Neutrophil (primary cell): ENCODE results near the gene NRXN3.
"Not testable (repeated sequence)": the region's sequence is repeated elsewhere in the genome, so short reads cannot be mapped to it uniquely, and the experiment has no call there.

Source experiments
- H3K27ac ChIP-seq: fragments of 200-600 bp; sonication (generic); 2 replicates; pipeline ENCODE4 v1.5.1; 2016; ENCODE audit warnings: mild to moderate bottlenecking, moderate library complexity
- H3K27me3 ChIP-seq: fragments of 200-600 bp; sonication (generic); 2 replicates; pipeline ENCODE4 v1.6.0; 2016; ENCODE audit warnings: mild to moderate bottlenecking
- H3K36me3 ChIP-seq: fragments of 200-600 bp; sonication (generic); 2 replicates; pipeline ENCODE4 v1.5.1; 2017
- H3K4me1 ChIP-seq, 2 experiments: fragments of 200-600 bp in 1 of 2; sonication (generic) in 1 of 2; 1 replicate in 1 of 2; 2 replicates in 1 of 2; pipeline versions ENCODE4 v1.5.1 to v1.6.1; 2013 to 2016; ENCODE audit warnings: low read depth in 1 of 2, low read length in 1 of 2, mild to moderate bottlenecking in 1 of 2, moderate library complexity in 1 of 2; ENCODE audit not compliant: control insufficient read depth in 1 of 2, insufficient read depth in 1 of 2
- H3K4me3 ChIP-seq, 2 experiments: fragments of 200-600 bp in 1 of 2; sonication (generic) in 1 of 2; 1 replicate in 1 of 2; 2 replicates in 1 of 2; pipeline ENCODE4 v1.5.1; 2013 to 2016; ENCODE audit warnings: low read depth in 1 of 2, low read length in 1 of 2, mild to moderate bottlenecking in 1 of 2, moderate library complexity in 1 of 2
- H3K9me3 ChIP-seq: fragments of 200-600 bp; sonication (generic); 2 replicates; pipeline ENCODE4 v1.5.1; 2016
- CTCF ChIP-seq: fragments of 200-600 bp; sonication (generic); IDR thresholded peaks from 2 replicates; pipeline ENCODE4 v1.5.1; 2016; ENCODE audit warnings: antibody characterized with exemption

NRXN3 gene

GRCh38 chr14:79103764-79104163, 933.6 kb downstream of the NRXN3 start:
- Histone ChIP-seq H3K27ac (no peak overlapping the region), H3K9me3 (no peaks in the 10 kb centered on the region), H3K4me3 (no peak overlapping the region), H3K36me3 (no peaks in the 10 kb centered on the region), H3K27me3 (no peaks in the 10 kb centered on the region), H3K4me1 (no peaks in the 10 kb centered on the region)
- no peak for TF ChIP-seq CTCF

DNA sequence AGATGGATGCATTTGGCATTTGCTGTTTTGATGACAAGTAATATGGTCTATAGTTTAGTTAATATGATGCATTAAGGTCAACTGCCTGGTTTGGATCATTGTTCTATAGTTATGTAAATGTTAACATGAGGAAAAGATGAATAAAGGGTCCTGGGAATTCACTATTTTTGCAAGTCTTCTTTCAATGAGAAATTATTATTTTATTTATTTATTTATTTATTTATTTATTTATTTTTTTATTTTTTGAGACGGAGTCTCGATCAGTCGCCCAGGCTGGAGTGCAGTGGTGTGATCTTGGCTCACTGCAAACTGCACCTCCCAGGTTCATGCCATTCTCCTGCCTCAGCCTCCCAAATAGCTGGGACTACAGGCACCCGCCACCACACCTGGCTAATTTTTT, 940.4 kb downstream of the NRXN3 start:
- H3K4me1 ChIP-seq, H3K4me3 ChIP-seq, H3K36me3 ChIP-seq, H3K27ac ChIP-seq, H3K27me3 ChIP-seq, H3K9me3 ChIP-seq: not testable (repeated sequence)

GRCh38 chr14:79111987-79112501, 941.9 kb downstream of the NRXN3 start:
- TF ChIP-seq CTCF, result no peak
- H3K4me3 ChIP-seq, result no peak overlapping the region
- H3K4me1 ChIP-seq, result no peaks in the 10 kb centered on the region
- no peaks in the 10 kb centered on the region for H3K36me3 ChIP-seq
- H3K27ac ChIP-seq, result no peak overlapping the region
- H3K27me3 ChIP-seq, result no peaks in the 10 kb centered on the region
- H3K9me3 ChIP-seq, result no peaks in the 10 kb centered on the region

DNA sequence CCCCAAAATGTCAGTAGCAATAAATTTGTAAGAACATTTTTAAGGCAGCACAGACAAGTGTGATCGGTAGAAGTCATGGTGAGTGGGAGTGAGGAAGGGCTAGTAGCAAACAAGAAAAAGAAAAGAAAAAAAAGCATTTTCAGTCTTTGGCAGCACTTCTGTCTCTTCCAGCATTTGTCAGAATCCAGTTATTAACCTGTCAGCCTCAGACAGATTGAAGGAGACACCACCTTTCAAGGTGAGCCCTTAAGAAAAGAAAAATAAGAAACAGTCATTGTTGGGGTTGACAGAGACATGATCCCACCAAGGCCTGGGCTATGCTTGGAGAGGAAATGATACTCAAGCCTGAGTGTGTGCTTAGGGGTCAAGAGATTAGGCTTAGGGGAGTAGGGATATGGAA, 947.4 kb downstream of the NRXN3 start:
- H3K4me3 ChIP-seq, result no peak overlapping the region
- no peak for TF ChIP-seq CTCF
- H3K36me3 ChIP-seq, result no peaks in the 10 kb centered on the region
- no peak overlapping the region for H3K27ac ChIP-seq
- H3K9me3 ChIP-seq, result no peaks in the 10 kb centered on the region
- H3K27me3 ChIP-seq, result no peaks in the 10 kb centered on the region
- H3K4me1 ChIP-seq, result no peaks in the 10 kb centered on the region

DNA sequence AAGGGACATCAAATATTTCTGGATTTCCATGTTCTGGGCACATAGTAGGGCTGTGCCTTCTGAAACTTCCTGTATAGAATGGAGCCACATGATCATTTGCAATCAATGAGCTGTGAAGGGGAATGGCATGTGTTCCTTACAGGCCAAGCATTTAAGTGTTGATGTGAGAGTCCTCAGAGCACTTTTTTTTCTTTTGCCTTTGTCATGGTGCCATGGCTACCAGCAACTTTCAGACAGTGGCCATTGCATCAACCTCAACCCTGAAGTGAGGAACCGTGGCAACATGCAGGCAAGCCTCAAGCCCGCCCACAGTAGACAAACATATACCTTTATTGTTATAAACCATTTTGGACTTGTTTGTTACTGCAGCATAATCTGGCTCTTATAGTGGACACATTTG, 948.1 kb downstream of the NRXN3 start:
- TF ChIP-seq CTCF, result no peak
- Histone ChIP-seq H3K9me3 (no peaks in the 10 kb centered on the region), H3K4me3 (no peak overlapping the region), H3K27ac (no peak overlapping the region), H3K36me3 (no peaks in the 10 kb centered on the region), H3K27me3 (no peaks in the 10 kb centered on the region), H3K4me1 (no peaks in the 10 kb centered on the region)

DNA sequence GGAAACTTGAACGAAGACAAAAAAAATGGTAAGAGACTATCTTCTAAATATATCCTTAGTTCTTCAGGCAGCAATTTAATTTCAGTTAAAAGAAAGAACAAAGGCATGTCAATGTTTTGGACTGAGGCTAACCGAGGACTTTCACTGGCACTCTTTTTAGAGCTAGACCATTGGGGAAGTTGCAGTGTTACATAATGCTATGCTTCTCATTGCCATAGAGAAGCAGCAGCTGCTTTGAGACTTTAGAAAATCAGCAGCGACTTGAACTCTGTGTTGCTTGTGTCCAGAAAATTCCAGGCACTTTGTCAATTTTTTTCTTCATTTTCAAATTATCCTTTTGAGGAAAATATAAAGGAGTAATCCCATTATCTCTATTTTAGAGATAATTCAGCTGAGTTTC, 964.2 kb downstream of the NRXN3 start:
- no peaks in the 10 kb centered on the region for H3K4me1 ChIP-seq
- TF ChIP-seq CTCF, result no peak
- no peaks in the 10 kb centered on the region for H3K9me3 ChIP-seq
- no peaks in the 10 kb centered on the region for H3K27me3 ChIP-seq
- H3K4me3 ChIP-seq, result no peak overlapping the region
- no peak overlapping the region for H3K27ac ChIP-seq
- no peaks in the 10 kb centered on the region for H3K36me3 ChIP-seq
